Measurements from ENCODE around the gene CALHM1.

GRCh38 chr10:103415581-103415980 is 43.1 kb downstream of the CALHM1 start:
- TF ChIP-seq EZH2phosphoT487 (IDR thresholded peaks at IDR 0.05; ENCODE audit: borderline replicate concordance, low read depth, low read length) (no peak), CTCF (conservative IDR thresholded peaks at IDR 0.05; ENCODE audit: low read length) (no peak)
